BLaER1 treated with 17β-estradiol and CSF1 and Interleukin-3, amounts not matched to agents 10 nM and 100 nM (cell line): ENCODE results near the gene TMEM184B.

Experiments used
- H3K27ac ChIP-seq, 11 experiments: shearing (Covaris generic); formaldehyde crosslinking; 2 replicates each; pipeline ENCODE4 v1.8.1; 2022
- H3K27me3 ChIP-seq, 11 experiments: shearing (Covaris generic); formaldehyde crosslinking; 2 replicates each; pipeline ENCODE4 v1.8.1; 2022
- H3K36me3 ChIP-seq, 11 experiments: shearing (Covaris generic); formaldehyde crosslinking; 2 replicates each; pipeline ENCODE4 v1.8.1; 2022
- H3K4me1 ChIP-seq, 10 experiments: shearing (Covaris generic); formaldehyde crosslinking; 2 replicates each; pipeline ENCODE4 v1.8.1; 2022
- H3K4me2 ChIP-seq, 11 experiments: shearing (Covaris generic); formaldehyde crosslinking; 2 replicates each; pipeline ENCODE4 v1.8.1; 2022
- H3K4me3 ChIP-seq, 10 experiments: shearing (Covaris generic); formaldehyde crosslinking; 2 replicates each; pipeline ENCODE4 v1.8.1; 2022
- H3K9ac ChIP-seq, 11 experiments: shearing (Covaris generic); formaldehyde crosslinking; 2 replicates each; pipeline ENCODE4 v1.8.1; 2022
- H3K9me3 ChIP-seq, 11 experiments: shearing (Covaris generic); formaldehyde crosslinking; replicated peaks in 1 of 11; 2 replicates each; pipeline ENCODE4 v1.8.1; 2022
- H4K20me1 ChIP-seq, 11 experiments: shearing (Covaris generic); formaldehyde crosslinking; 2 replicates each; pipeline ENCODE4 v1.8.1; 2022
- Cebpa-rat ChIP-seq, 11 experiments: shearing (Covaris generic); IDR thresholded peaks; 2 replicates each; pipeline ENCODE4 v1.8.1; 2022

Gene TMEM184B

DNA sequence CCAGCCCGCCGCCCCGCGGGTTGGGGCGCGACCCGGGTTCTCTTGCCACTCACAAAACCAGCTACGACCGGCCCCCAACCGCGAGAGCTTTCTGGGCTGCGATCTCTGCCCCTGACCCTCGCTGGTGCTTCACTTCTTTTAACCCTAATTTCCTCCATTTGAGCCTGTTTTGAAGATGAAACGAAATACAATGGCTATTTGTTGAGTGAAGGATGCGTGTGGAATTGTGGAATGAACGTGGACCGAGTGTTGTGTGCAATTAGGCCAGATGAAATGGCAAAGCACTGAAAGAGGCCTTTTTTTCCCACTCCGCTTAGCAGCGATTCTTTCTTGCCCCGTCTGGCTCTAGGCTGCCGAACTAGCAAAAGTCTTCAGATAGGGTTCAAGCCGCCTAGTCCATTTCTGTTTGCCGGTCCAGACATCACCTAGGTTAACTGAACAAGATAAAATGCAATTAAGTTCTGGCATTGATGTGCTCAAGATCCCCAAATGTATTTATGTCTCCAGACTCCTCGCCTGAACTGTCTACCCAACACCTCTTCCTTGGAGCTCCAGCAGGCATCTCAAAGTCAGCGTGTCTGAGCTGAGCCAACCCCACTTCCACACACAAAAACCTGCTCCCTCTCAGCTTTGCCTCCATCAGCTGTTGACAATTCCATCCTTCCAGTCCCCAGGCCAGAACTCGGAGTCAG lies 471 bp upstream of the TMEM184B start:
- no peak for TF ChIP-seq Cebpa-rat (IDR thresholded peaks at IDR 0.05)
- Histone ChIP-seq H3K4me1 (peaks cover 42 to 70% (median 61%) of the 10 kb centered on the region in 10 experiments), H3K27ac (peak overlapping the region; percentile 77 to 88 (median 82)), H4K20me1 (peaks cover 11 to 44% (median 31%) of the 10 kb centered on the region in 11 experiments; a peak in 19 of 22 replicates), H3K9ac (peak overlapping the region; percentile 85 to 95 (median 93)), H3K4me3 (peak overlapping the region; percentile 84 to 99 (median 97)), H3K27me3 (no peaks in the 10 kb centered on the region), H3K36me3 (peaks cover 0 to 9% (median 0%) of the 10 kb centered on the region in 11 experiments; a peak in 1 of 22 replicates), H3K9me3 (no peaks in the 10 kb centered on the region), H3K4me2 (peak overlapping the region; percentile 89 to 100 (median 98))

DNA sequence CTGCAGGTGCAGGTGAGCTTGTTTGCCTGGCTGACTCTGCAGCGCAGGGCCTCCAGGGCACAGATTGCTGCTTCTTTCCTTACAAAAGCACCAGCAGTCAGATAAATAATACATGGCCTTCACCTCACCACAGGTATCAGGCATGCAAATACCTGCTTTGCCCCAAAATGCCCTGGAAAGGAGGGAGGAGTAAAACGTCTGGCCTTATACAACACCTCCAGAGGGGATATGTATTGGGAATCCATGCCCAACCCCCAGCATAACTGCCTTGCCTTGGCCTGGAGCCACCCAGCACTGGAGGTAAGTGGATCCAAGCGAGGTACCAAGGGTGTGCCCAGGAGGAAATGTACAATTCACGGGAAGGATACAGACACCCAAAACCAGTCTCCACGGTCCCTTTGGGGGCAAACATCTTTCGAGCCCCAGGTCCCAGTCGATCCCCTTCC lies 860 bp downstream of the TMEM184B start:
- H3K4me3 ChIP-seq: peak overlapping the region; percentile 84 to 99 (median 97)
- H3K4me2 ChIP-seq: peak overlapping the region; percentile 89 to 100 (median 98)
- H3K36me3 ChIP-seq: peaks cover 0 to 9% (median 0%) of the 10 kb centered on the region in 11 experiments; a peak in 1 of 22 replicates
- H3K27ac ChIP-seq: peak overlapping the region; percentile 77 to 88 (median 82)
- peaks cover 11 to 47% (median 31%) of the 10 kb centered on the region in 11 experiments; a peak in 19 of 22 replicates for H4K20me1 ChIP-seq
- no peaks in the 10 kb centered on the region for H3K27me3 ChIP-seq
- peak overlapping the region; percentile 85 to 95 (median 93) for H3K9ac ChIP-seq
- peaks cover 53 to 75% (median 71%) of the 10 kb centered on the region in 10 experiments for H3K4me1 ChIP-seq
- H3K9me3 ChIP-seq: no peaks in the 10 kb centered on the region
- TF ChIP-seq Cebpa-rat (IDR thresholded peaks at IDR 0.05): no peak

DNA sequence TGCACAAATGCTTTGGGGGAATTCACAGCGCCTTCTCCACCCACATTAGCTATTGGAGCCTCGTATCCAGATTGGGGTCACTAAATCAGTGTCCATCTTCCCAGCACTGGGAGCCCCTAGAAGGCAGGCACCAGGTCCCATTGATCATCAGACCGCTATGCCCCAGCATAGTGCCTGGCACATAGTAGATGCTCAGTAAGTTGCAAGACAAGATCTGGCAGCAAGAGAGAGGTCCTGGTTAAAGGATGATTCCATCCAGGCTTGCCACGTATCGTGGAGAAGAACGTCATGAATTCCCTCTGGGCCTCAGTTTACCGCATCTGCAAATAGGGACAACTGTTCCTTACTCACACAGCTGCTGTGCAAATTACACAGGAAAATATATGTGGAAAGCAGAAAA lies 1.7 kb downstream of the TMEM184B start:
- Histone ChIP-seq H3K27me3 (no peaks in the 10 kb centered on the region), H3K9me3 (no peaks in the 10 kb centered on the region), H3K4me3 (peak overlapping the region in 5 of 10 experiments; percentile 84 to 97 (median 94); a peak in 6 of 20 replicates), H3K4me2 (peak overlapping the region; percentile 89 to 100 (median 98)), H3K27ac (peak overlapping the region in 2 of 11 experiments; percentile 43 to 54; a peak in 1 of 22 replicates), H3K36me3 (peaks cover 0 to 9% (median 0%) of the 10 kb centered on the region in 11 experiments; a peak in 2 of 22 replicates), H3K4me1 (peaks cover 62 to 77% (median 73%) of the 10 kb centered on the region in 10 experiments), H4K20me1 (peaks cover 11 to 47% (median 31%) of the 10 kb centered on the region in 11 experiments; a peak in 19 of 22 replicates), H3K9ac (peak overlapping the region; percentile 27 to 95 (median 93); a peak in 19 of 22 replicates)
- TF ChIP-seq Cebpa-rat (IDR thresholded peaks at IDR 0.05): no peak

DNA sequence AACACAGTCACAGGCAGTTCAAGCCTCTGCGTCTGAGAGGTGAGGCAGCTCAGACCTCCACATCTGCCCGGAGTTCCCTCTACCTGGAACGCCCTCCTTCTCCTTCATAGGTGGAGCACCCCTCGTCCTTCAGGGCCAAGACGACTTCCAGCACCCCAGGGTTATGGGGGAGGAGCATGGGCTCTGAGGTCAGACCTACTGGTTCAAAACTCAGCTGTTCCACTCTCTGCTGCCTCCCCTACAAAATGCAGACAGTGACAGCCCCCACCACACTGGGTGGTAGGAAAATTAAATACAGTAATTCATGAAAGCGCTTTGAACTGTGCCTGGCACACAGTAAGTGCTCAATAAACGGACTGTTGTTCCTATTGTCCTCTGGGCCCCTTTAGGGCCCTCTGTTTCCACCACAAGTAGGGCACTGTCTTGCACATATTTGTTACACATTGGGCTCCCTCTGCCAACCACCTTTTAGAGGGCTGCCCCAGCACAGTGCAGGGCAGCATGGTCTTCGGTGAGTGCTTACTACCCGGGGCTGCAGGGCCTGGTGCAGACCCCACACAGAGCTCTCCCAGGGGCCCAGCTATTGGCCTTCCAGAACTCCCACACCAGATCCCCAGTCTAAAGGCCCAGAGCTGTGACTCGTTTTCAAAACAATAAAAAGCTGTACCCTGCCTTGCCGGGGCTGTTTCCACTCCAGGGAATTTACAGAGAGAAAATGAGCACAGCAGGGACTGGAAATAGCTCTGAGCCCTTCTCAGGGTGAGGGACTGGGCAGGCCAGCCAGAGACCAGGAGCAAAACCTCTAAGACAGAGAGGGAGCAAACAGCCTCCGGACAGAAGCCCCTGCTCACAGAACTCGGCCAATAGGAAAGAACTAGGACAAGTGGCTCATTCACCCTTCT lies 2.5 kb downstream of the TMEM184B start:
- H4K20me1 ChIP-seq: peaks cover 11 to 47% (median 31%) of the 10 kb centered on the region in 11 experiments; a peak in 19 of 22 replicates
- H3K27me3 ChIP-seq: no peaks in the 10 kb centered on the region
- no peak for TF ChIP-seq Cebpa-rat (IDR thresholded peaks at IDR 0.05)
- H3K4me2 ChIP-seq: peak overlapping the region; percentile 89 to 100 (median 98)
- peaks cover 0 to 15% (median 0%) of the 10 kb centered on the region in 11 experiments; a peak in 5 of 22 replicates for H3K36me3 ChIP-seq
- no peaks in the 10 kb centered on the region for H3K9me3 ChIP-seq
- H3K4me1 ChIP-seq: peaks cover 67 to 78% (median 76%) of the 10 kb centered on the region in 10 experiments
- H3K27ac ChIP-seq: peak overlapping the region in 6 of 11 experiments; percentile 1 to 54 (median 20); a peak in 7 of 22 replicates
- peak overlapping the region; percentile 27 to 95 (median 85); a peak in 21 of 22 replicates for H3K9ac ChIP-seq
- H3K4me3 ChIP-seq: no peak overlapping the region; a peak in 1 of 20 replicates

DNA sequence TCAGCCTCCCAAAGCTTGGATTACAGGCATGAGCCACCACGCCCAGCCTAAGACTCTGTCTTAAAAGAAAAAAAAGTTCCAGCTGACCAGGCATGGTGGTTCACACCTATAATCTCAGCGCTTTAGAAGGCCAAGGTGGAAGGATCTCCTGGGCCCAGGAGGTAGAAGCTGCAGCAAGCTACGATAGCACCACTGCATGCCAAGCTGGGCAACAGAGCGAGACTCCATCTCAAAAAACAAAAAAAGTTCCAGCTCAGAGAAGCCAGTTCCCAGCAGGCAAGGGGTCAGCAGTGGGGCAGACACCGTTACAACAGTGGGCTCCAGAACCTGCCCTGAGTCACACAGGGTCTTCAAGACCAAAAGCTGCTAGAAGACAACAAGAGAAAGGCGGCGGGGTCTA lies 3.3 kb downstream of the TMEM184B start:
- peak overlapping the region; percentile 89 to 100 (median 98); a peak in 20 of 22 replicates for H3K4me2 ChIP-seq
- TF ChIP-seq Cebpa-rat (IDR thresholded peaks at IDR 0.05): no peak
- peaks cover 0 to 23% (median 7%) of the 10 kb centered on the region in 11 experiments; a peak in 13 of 22 replicates for H3K36me3 ChIP-seq
- H3K9me3 ChIP-seq: no peaks in the 10 kb centered on the region
- peak overlapping the region in 2 of 11 experiments; percentile 32 to 43; a peak in 2 of 22 replicates for H3K27ac ChIP-seq
- no peak overlapping the region for H3K4me3 ChIP-seq
- peak overlapping the region in 4 of 11 experiments; percentile 2 to 95 (median 32); a peak in 3 of 22 replicates for H3K9ac ChIP-seq
- peaks cover 67 to 82% (median 77%) of the 10 kb centered on the region in 10 experiments for H3K4me1 ChIP-seq
- H4K20me1 ChIP-seq: peaks cover 11 to 53% (median 31%) of the 10 kb centered on the region in 11 experiments; a peak in 19 of 22 replicates
- H3K27me3 ChIP-seq: no peaks in the 10 kb centered on the region

DNA sequence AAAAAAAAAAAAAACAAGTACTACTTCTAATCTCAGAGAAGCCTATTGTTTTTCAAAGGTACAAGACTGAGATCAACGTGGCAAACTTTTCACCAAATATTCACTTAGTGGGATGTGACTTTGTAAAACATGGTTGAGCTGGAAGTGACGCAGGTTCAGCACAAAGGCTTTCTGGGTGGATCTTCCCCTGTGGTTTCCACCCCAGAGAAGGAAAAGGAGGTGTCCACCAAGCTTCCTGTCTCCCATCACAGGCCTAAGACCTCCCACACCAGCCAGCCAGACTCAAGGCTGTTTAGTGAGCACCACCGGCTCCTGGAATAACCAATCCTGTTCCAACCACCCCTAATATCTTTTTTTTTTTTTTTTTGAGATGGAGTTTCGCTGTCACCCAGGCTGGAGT lies 5.7 kb downstream of the TMEM184B start:
- H3K27me3 ChIP-seq: no peaks in the 10 kb centered on the region
- H3K36me3 ChIP-seq: peaks cover 0 to 40% (median 22%) of the 10 kb centered on the region in 11 experiments; a peak in 19 of 22 replicates
- peak overlapping the region; percentile 56 to 83 (median 73) for H3K27ac ChIP-seq
- H3K4me2 ChIP-seq: peak overlapping the region; percentile 75 to 98 (median 82)
- peak overlapping the region; percentile 38 to 75 (median 67); a peak in 21 of 22 replicates for H3K9ac ChIP-seq
- H3K4me1 ChIP-seq: peaks cover 60 to 77% (median 66%) of the 10 kb centered on the region in 10 experiments
- no peaks in the 10 kb centered on the region for H3K9me3 ChIP-seq
- H3K4me3 ChIP-seq: peak overlapping the region in 9 of 10 experiments; percentile 19 to 59 (median 35); a peak in 15 of 20 replicates
- H4K20me1 ChIP-seq: peaks cover 22 to 59% (median 33%) of the 10 kb centered on the region in 11 experiments; a peak in 19 of 22 replicates
- no peak for TF ChIP-seq Cebpa-rat (IDR thresholded peaks at IDR 0.05)

DNA sequence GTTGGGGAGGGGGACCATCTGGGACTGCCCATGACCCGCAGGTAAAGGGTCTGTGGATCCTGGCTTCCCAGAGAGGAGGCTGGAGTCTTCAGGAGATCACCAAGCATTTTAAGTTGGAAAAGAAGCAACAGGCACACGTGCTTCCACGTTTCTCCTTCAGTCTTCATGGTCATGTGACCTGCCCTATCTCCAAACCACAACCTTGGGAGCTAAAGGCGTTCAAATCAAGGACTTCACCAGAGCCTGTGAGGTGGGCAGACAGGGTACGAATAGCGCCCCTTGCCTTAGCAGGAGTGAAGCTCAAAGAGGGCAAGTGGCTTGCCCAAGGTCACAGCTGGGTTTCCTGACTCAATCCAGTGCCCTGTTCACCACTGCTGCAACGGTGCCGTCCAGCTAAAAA lies 6.7 kb downstream of the TMEM184B start:
- Histone ChIP-seq H3K27ac (peak overlapping the region in 10 of 11 experiments; percentile 66 to 83 (median 75); a peak in 19 of 22 replicates), H3K9ac (peak overlapping the region in 6 of 11 experiments; percentile 7 to 71 (median 39); a peak in 5 of 22 replicates)

More for the DNA sequence above, 6.7 kb downstream of the TMEM184B start:
- H3K36me3 ChIP-seq: peaks cover 0 to 38% (median 22%) of the 10 kb centered on the region in 11 experiments; a peak in 19 of 22 replicates
- no peaks in the 10 kb centered on the region for H3K27me3 ChIP-seq
- no peak for TF ChIP-seq Cebpa-rat (IDR thresholded peaks at IDR 0.05)
- no peaks in the 10 kb centered on the region for H3K9me3 ChIP-seq
- no peak overlapping the region for H3K4me3 ChIP-seq
- H3K4me2 ChIP-seq: peak overlapping the region; percentile 75 to 98 (median 82)
- peaks cover 21 to 59% (median 33%) of the 10 kb centered on the region in 11 experiments; a peak in 19 of 22 replicates for H4K20me1 ChIP-seq
- peaks cover 52 to 74% (median 58%) of the 10 kb centered on the region in 10 experiments for H3K4me1 ChIP-seq
